ENCODE data around the gene RTTN. TPM values are rescaled to one million over a fixed set of nuclear protein-coding genes. Genes with fewer than 3 reads are reported as not detected.

RTTN gene
- total and polyA plus RNA-seq, 2 donors, result 8.1 to 15.7 TPM

- Histone ChIP-seq H3K27ac (ENCODE audit: low read depth in 1 of 2, low read length in 1 of 2) (no peak overlapping the region), H3K4me3 (ENCODE audit: low read length in 2 of 2) (no peak overlapping the region), H3K9me3 (ENCODE audit: control insufficient read depth in 2 of 2, insufficient read depth in 1 of 2, low read length in 1 of 2) (no peaks in the 10 kb centered on the region), H3K27me3 (ENCODE audit: control insufficient read depth in 2 of 2, insufficient read depth in 1 of 2, low read length in 1 of 2) (no peaks in the 10 kb centered on the region), H3K36me3 (ENCODE audit: control insufficient read depth in 2 of 2, insufficient read depth in 2 of 2, low read length in 1 of 2) (peaks cover 12 to 60% of the 10 kb centered on the region in 2 donors), H3K4me1 (ENCODE audit: control insufficient read depth in 2 of 2, insufficient read depth in 2 of 2, low read length in 2 of 2) (no peaks in the 10 kb centered on the region)
- 95% methylated on average over 4 of the region's 4 CpGs for WGBS
- DNase-seq (ENCODE audit: low read depth in 6 of 9, low spot score in 9 of 9), result peak in 1 of 9 donors; percentile 7
These were observed 11.1 kb downstream of the RTTN start for GRCh38 chr18:70194227-70194890.

- DNase-seq (ENCODE audit: low read depth in 6 of 9, low spot score in 9 of 9), result no peak
- Histone ChIP-seq H3K36me3 (ENCODE audit: control insufficient read depth in 2 of 2, insufficient read depth in 2 of 2, low read length in 1 of 2) (peaks cover 13 to 36% of the 10 kb centered on the region in 2 donors), H3K9me3 (ENCODE audit: control insufficient read depth in 2 of 2, insufficient read depth in 1 of 2, low read length in 1 of 2) (no peaks in the 10 kb centered on the region)
These were observed 15.0 kb downstream of the RTTN start for GRCh38 chr18:70190529-70190928.

GRCh38 chr18:70188113-70188512 lies 17.4 kb downstream of the RTTN start:
- Histone ChIP-seq H3K4me3 (ENCODE audit: low read length in 2 of 2) (no peak overlapping the region), H3K36me3 (ENCODE audit: control insufficient read depth in 2 of 2, insufficient read depth in 2 of 2, low read length in 1 of 2) (peaks cover 8 to 27% of the 10 kb centered on the region in 2 donors), H3K27ac (ENCODE audit: low read depth in 1 of 2, low read length in 1 of 2) (no peak overlapping the region), H3K4me1 (ENCODE audit: control insufficient read depth in 2 of 2, insufficient read depth in 2 of 2, low read length in 2 of 2) (peaks cover 7 to 8% of the 10 kb centered on the region in 2 donors), H3K9me3 (ENCODE audit: control insufficient read depth in 2 of 2, insufficient read depth in 1 of 2, low read length in 1 of 2) (no peaks in the 10 kb centered on the region), H3K27me3 (ENCODE audit: control insufficient read depth in 2 of 2, insufficient read depth in 1 of 2, low read length in 1 of 2) (no peaks in the 10 kb centered on the region)
- no peak for DNase-seq (ENCODE audit: low read depth in 6 of 9, low spot score in 9 of 9)

More at GRCh38 chr18:70190529-70190928, 15.0 kb downstream of the RTTN start:
- 97% methylated on average over 3 of the region's 3 CpGs for WGBS
- Histone ChIP-seq H3K27ac (ENCODE audit: low read depth in 1 of 2, low read length in 1 of 2) (no peak overlapping the region), H3K4me1 (ENCODE audit: control insufficient read depth in 2 of 2, insufficient read depth in 2 of 2, low read length in 2 of 2) (no peaks in the 10 kb centered on the region), H3K4me3 (ENCODE audit: low read length in 2 of 2) (no peak overlapping the region), H3K27me3 (ENCODE audit: control insufficient read depth in 2 of 2, insufficient read depth in 1 of 2, low read length in 1 of 2) (no peaks in the 10 kb centered on the region)

DNA sequence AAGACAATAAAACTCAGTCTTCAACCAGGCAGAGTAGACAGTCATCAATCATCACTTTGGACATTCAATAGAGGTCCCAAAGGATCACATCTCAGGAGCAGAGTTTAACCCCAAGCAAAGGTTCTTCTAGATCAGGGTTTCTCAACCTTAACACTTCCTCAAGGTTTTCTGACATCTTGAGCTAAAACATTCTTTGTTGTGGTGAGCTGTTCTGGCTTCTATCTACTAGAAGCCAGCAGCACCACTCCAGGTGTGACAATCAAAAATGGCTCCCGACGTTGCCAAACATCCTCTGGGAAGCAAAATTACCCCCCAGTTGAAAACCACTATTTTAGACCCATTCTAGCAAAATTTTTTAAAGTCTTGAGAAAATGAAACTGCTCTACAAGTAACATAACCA lies 22.0 kb downstream of the RTTN start:
- H3K4me1 ChIP-seq (ENCODE audit: control insufficient read depth in 2 of 2, insufficient read depth in 2 of 2, low read length in 2 of 2), result peaks cover 10 to 11% of the 10 kb centered on the region in 2 donors
- H3K27me3 ChIP-seq (ENCODE audit: control insufficient read depth in 2 of 2, insufficient read depth in 1 of 2, low read length in 1 of 2), result no peaks in the 10 kb centered on the region
- H3K4me3 ChIP-seq (ENCODE audit: low read length in 2 of 2), result no peak overlapping the region
- 18% methylated on average over 2 of the region's 2 CpGs for WGBS
- peak overlapping the region in 1 of 2 donors; percentile 33 for H3K27ac ChIP-seq (ENCODE audit: low read depth in 1 of 2, low read length in 1 of 2)
- peak in 8 of 9 donors; percentile 9 to 72 (median 36) for DNase-seq (ENCODE audit: low read depth in 6 of 9, low spot score in 9 of 9)
- peaks cover 7 to 8% of the 10 kb centered on the region in 2 donors for H3K36me3 ChIP-seq (ENCODE audit: control insufficient read depth in 2 of 2, insufficient read depth in 2 of 2, low read length in 1 of 2)
- H3K9me3 ChIP-seq (ENCODE audit: control insufficient read depth in 2 of 2, insufficient read depth in 1 of 2, low read length in 1 of 2), result no peaks in the 10 kb centered on the region

DNA sequence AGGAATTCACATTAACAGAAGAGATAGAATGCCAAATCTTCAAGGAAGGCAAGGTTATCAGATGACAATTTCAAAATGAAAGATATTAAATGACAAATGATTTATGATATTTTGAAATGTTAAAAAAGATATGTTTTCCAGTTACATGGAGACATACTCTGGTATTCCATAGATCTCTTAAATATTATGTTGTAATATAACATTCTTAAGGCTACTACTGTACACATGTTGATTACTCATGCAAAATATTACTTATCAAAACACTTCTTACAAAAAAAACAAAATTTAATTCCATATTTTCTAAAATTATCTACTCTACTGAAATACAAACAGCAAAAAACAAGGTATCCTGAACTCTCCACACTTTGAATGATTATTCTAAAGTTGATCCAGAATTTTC lies 22.9 kb downstream of the RTTN start:
- Histone ChIP-seq H3K4me3 (ENCODE audit: low read length in 2 of 2) (no peak overlapping the region), H3K27ac (ENCODE audit: low read depth in 1 of 2, low read length in 1 of 2) (no peak overlapping the region), H3K4me1 (ENCODE audit: control insufficient read depth in 2 of 2, insufficient read depth in 2 of 2, low read length in 2 of 2) (peaks cover 10 to 11% of the 10 kb centered on the region in 2 donors), H3K36me3 (ENCODE audit: control insufficient read depth in 2 of 2, insufficient read depth in 2 of 2, low read length in 1 of 2) (peaks cover 7% of the 10 kb centered on the region in 2 donors), H3K27me3 (ENCODE audit: control insufficient read depth in 2 of 2, insufficient read depth in 1 of 2, low read length in 1 of 2) (no peaks in the 10 kb centered on the region), H3K9me3 (ENCODE audit: control insufficient read depth in 2 of 2, insufficient read depth in 1 of 2, low read length in 1 of 2) (no peaks in the 10 kb centered on the region)
- no peak for DNase-seq (ENCODE audit: low read depth in 6 of 9, low spot score in 9 of 9)

DNA sequence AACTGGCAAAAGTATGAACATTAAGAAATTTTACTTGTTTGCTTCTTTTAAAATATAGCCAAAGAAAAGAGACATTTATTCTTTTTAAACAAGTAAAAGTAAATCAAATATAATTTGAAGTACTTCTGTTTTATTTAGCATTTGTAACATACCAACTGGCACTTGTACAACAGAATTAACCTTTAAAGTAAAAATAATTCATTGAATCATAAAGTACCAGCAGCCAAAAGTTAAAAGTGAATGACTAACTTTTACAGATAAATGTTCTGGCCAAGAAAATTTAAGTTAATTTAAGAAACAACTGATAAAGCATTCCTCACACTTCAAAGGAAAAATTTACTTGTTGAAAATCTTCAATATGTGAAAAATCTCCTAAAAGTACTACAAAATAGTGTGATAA lies 23.8 kb downstream of the RTTN start:
- Histone ChIP-seq H3K4me1 (ENCODE audit: control insufficient read depth in 2 of 2, insufficient read depth in 2 of 2, low read length in 2 of 2) (peaks cover 10 to 11% of the 10 kb centered on the region in 2 donors), H3K27me3 (ENCODE audit: control insufficient read depth in 2 of 2, insufficient read depth in 1 of 2, low read length in 1 of 2) (no peaks in the 10 kb centered on the region), H3K9me3 (ENCODE audit: control insufficient read depth in 2 of 2, insufficient read depth in 1 of 2, low read length in 1 of 2) (no peaks in the 10 kb centered on the region), H3K4me3 (ENCODE audit: low read length in 2 of 2) (no peak overlapping the region), H3K36me3 (ENCODE audit: control insufficient read depth in 2 of 2, insufficient read depth in 2 of 2, low read length in 1 of 2) (peaks cover 7% of the 10 kb centered on the region in 2 donors), H3K27ac (ENCODE audit: low read depth in 1 of 2, low read length in 1 of 2) (no peak overlapping the region)
- no peak for DNase-seq (ENCODE audit: low read depth in 6 of 9, low spot score in 9 of 9)

DNA sequence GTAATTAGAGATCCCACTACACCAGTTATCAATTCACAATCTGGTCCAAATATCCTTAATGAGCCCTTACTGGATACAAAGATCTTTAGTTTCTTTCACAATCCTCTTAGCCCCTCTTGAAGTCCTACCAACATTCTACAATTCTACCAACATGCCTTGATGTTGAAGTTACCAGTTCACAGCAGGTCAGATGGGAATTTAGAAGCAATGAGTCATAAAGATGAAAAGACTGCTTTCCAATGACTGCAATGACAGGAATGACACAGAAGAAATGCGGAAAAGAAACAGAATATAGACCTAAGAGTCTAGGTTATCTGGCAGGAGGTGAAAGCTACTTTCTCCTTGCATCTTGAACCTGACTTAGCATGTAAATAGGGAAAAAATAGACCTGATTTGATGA lies 24.5 kb downstream of the RTTN start:
- DNase-seq (ENCODE audit: low read depth in 6 of 9, low spot score in 9 of 9), result no peak
- Histone ChIP-seq H3K9me3 (ENCODE audit: control insufficient read depth in 2 of 2, insufficient read depth in 1 of 2, low read length in 1 of 2) (no peaks in the 10 kb centered on the region), H3K27me3 (ENCODE audit: control insufficient read depth in 2 of 2, insufficient read depth in 1 of 2, low read length in 1 of 2) (no peaks in the 10 kb centered on the region), H3K4me1 (ENCODE audit: control insufficient read depth in 2 of 2, insufficient read depth in 2 of 2, low read length in 2 of 2) (peaks cover 10 to 11% of the 10 kb centered on the region in 2 donors), H3K36me3 (ENCODE audit: control insufficient read depth in 2 of 2, insufficient read depth in 2 of 2, low read length in 1 of 2) (peaks cover 3 to 9% of the 10 kb centered on the region in 2 donors), H3K27ac (ENCODE audit: low read depth in 1 of 2, low read length in 1 of 2) (no peak overlapping the region), H3K4me3 (ENCODE audit: low read length in 2 of 2) (no peak overlapping the region)
- 97% methylated on average over 1 of the region's 1 CpG for WGBS

DNA sequence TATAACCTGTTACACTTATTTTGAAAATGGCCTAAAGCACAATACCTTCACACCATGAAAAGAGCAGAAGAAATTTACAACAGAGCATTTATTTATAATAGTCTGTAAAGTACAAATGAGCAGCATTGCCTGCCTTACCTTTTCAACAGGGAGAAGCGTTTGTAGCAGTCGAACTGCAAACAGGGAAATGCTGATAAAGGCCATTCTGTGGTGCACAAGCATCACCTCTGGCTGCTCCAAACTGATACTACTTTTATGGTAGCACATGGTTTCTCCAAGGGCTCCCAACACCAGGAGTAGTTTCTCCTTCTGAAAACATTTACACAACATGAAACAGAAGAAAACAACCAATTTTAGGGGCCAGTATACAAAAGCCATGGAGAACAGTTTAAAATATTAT lies 28.9 kb downstream of the RTTN start:
- no peak overlapping the region for H3K27ac ChIP-seq (ENCODE audit: low read depth in 1 of 2, low read length in 1 of 2)
- H3K27me3 ChIP-seq (ENCODE audit: control insufficient read depth in 2 of 2, insufficient read depth in 1 of 2, low read length in 1 of 2), result no peaks in the 10 kb centered on the region
- no peaks in the 10 kb centered on the region for H3K4me1 ChIP-seq (ENCODE audit: control insufficient read depth in 2 of 2, insufficient read depth in 2 of 2, low read length in 2 of 2)
- no peaks in the 10 kb centered on the region for H3K9me3 ChIP-seq (ENCODE audit: control insufficient read depth in 2 of 2, insufficient read depth in 1 of 2, low read length in 1 of 2)
- no peak for DNase-seq (ENCODE audit: low read depth in 6 of 9, low spot score in 9 of 9)
- 98% methylated on average over 2 of the region's 2 CpGs for WGBS
- peaks cover 3 to 7% of the 10 kb centered on the region in 2 donors for H3K36me3 ChIP-seq (ENCODE audit: control insufficient read depth in 2 of 2, insufficient read depth in 2 of 2, low read length in 1 of 2)
- no peak overlapping the region for H3K4me3 ChIP-seq (ENCODE audit: low read length in 2 of 2)

GRCh38 chr18:70175216-70175615 lies 30.3 kb downstream of the RTTN start:
- WGBS, result 97% methylated on average over 2 of the region's 2 CpGs
- Histone ChIP-seq H3K4me1 (ENCODE audit: control insufficient read depth in 2 of 2, insufficient read depth in 2 of 2, low read length in 2 of 2) (no peaks in the 10 kb centered on the region), H3K9me3 (ENCODE audit: control insufficient read depth in 2 of 2, insufficient read depth in 1 of 2, low read length in 1 of 2) (no peaks in the 10 kb centered on the region), H3K4me3 (ENCODE audit: low read length in 2 of 2) (no peak overlapping the region), H3K27me3 (ENCODE audit: control insufficient read depth in 2 of 2, insufficient read depth in 1 of 2, low read length in 1 of 2) (no peaks in the 10 kb centered on the region), H3K27ac (ENCODE audit: low read depth in 1 of 2, low read length in 1 of 2) (no peak overlapping the region), H3K36me3 (ENCODE audit: control insufficient read depth in 2 of 2, insufficient read depth in 2 of 2, low read length in 1 of 2) (peaks cover under 1 to 2% of the 10 kb centered on the region in 2 donors)
- no peak for DNase-seq (ENCODE audit: low read depth in 6 of 9, low spot score in 9 of 9)
